GM21515 (cell line): ENCODE data around the gene SEPTIN5.

Experiments
- ATAC-seq: cut with Tn5 transposase; IDR thresholded peaks from one replicate; pipeline ENCODE4 v1.9.1; 2021; ENCODE audit not compliant: unreplicated experiment

SEPTIN5 gene

GRCh38 chr22:19760058-19760950 lies 46.0 kb downstream of the SEPTIN5 start, which contains the start of gene TBX1:
TBX1 (plus strand) TSS chr22:19760778; CDS start chr22:19760844, 66 bp downstream.
- no peak for ATAC-seq

- no peak for ATAC-seq
Measured at GRCh38 chr22:19760951-19761724, 46.8 kb downstream of the SEPTIN5 start.

- ATAC-seq = no peak
Measured at GRCh38 chr22:19761725-19762567, 47.6 kb downstream of the SEPTIN5 start.

- no peak for ATAC-seq
Measured at GRCh38 chr22:19762568-19763457, 48.5 kb downstream of the SEPTIN5 start.

- no peak for ATAC-seq
Measured at GRCh38 chr22:19763458-19764298, 49.4 kb downstream of the SEPTIN5 start.

GRCh38 chr22:19764299-19764593 lies 49.9 kb downstream of the SEPTIN5 start:
- no peak for ATAC-seq

GRCh38 chr22:19764636-19765476 lies 50.6 kb downstream of the SEPTIN5 start:
- no peak for ATAC-seq

GRCh38 chr22:19765477-19766239 lies 51.4 kb downstream of the SEPTIN5 start:
- no peak for ATAC-seq

- no peak for ATAC-seq
Measured at GRCh38 chr22:19766240-19766510, 51.9 kb downstream of the SEPTIN5 start.

GRCh38 chr22:19766511-19767426 lies 52.5 kb downstream of the SEPTIN5 start:
- no peak for ATAC-seq

- no peak for ATAC-seq
Measured at GRCh38 chr22:19767427-19768341, 53.4 kb downstream of the SEPTIN5 start.

- no peak for ATAC-seq
Measured at GRCh38 chr22:19769393-19769715, 55.1 kb downstream of the SEPTIN5 start.

- no peak for ATAC-seq
Measured at GRCh38 chr22:19770349-19771220, 56.3 kb downstream of the SEPTIN5 start.

GRCh38 chr22:19772422-19772672 lies 58.0 kb downstream of the SEPTIN5 start:
- ATAC-seq = no peak
